Stimulated activated CD4-positive, alpha-beta T cell treated with anti-CD3 and anti-CD28 coated beads, TNF-alpha, amount 100 ng/mL, for 4 hours (primary cell): ENCODE data around the gene NUDT22.

Source experiments
- DNase-seq, 3 experiments: peaks; one replicate each; pipeline ENCODE4 v3.0.0-alpha.2; 2020; ENCODE audit warnings: low read depth in 3 of 3

The NUDT22 gene

DNA sequence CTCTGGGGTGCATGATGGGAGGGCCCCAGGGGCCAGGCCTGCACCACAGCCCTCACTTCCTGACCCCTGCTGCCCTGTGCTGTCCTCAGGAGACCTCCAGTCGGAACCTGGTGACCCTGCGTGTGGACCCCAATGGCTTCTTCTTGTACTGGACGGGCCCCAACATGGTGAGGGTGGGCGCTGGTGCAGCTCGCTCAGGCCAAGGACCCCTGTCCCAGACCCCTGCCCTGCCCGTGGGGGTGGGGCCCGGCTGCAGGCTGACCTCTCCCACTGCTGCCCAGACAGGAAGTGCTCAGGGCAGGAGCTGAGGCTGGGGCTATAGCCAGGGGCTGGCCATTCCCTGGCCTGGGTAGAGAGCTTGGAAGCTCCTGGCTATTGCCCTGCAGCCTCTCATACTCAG is 28.3 kb downstream of the NUDT22 start:
- DNase-seq = no peak

DNA sequence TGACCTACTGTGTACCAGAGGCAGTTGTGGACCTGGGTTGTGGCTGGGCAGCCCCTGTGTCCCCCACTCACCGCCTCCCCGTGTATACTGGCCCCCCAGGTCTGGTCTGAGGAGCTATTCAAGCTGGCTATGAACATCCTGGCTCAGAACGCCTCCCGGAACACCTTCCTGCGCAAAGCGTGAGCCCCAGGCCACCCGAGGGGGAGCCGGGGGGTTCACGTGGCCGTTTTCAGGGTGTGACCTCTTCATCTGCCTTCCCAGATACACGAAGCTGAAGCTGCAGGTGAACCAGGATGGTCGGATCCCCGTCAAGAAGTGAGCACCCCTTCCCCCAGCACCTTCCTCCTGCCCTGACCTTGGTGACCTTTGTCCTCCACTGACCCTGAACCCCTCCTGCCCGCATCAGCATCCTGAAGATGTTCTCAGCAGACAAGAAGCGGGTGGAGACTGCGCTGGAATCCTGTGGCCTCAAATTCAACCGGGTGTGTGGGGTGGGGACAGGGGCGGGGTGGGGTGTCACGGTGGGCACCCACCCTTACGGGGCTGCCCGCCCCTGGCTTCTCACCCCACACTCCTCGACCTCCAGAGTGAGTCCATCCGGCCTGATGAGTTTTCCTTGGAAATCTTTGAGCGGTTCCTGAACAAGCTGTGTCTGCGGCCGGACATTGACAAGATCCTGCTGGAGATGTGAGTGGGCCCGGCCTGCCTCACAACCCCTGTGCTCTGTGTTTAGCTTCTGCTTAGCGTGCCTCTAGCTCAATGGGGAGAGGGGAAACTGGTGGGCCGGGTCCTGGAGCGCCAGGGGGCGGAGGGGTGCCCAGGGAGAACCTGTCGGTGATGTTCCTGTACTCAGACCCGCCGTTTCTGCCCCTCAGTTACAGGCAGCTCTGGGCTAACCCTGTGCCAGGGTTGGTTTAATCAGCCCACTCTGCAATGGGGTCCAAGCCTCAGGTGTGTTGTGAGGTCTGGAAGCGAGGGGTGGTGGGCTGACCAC is 29.4 kb downstream of the NUDT22 start:
- no peak for DNase-seq

DNA sequence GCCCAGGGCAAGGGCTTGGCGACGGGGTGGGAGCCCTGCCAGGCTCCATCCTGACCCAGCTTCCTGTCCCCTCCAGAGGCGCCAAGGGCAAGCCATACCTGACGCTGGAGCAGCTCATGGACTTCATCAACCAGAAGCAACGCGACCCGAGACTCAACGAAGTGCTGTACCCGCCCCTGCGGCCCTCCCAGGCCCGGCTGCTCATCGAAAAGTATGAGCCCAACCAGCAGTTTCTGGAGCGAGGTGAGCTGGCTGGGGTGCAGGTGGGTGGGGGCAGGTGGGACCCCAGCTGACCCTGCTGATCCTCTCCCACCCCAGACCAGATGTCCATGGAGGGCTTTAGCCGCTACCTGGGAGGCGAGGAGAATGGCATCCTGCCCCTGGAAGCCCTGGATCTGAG is 30.2 kb downstream of the NUDT22 start:
- no peak for DNase-seq

DNA sequence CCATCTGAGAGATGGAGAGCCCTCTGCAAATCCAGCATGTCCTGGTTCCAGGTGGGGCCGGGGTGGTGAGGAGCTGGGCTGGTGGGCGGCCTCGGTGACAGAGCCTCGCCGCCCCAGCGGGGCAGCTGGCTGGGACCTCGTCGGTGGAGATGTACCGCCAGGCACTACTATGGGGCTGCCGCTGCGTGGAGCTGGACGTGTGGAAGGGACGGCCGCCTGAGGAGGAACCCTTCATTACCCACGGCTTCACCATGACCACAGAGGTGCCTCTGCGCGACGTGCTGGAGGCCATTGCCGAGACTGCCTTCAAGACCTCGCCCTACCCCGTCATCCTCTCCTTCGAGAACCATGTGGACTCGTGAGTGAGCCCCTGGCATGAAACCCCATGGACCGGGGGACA is 32.3 kb downstream of the NUDT22 start:
- DNase-seq = no peak

DNA sequence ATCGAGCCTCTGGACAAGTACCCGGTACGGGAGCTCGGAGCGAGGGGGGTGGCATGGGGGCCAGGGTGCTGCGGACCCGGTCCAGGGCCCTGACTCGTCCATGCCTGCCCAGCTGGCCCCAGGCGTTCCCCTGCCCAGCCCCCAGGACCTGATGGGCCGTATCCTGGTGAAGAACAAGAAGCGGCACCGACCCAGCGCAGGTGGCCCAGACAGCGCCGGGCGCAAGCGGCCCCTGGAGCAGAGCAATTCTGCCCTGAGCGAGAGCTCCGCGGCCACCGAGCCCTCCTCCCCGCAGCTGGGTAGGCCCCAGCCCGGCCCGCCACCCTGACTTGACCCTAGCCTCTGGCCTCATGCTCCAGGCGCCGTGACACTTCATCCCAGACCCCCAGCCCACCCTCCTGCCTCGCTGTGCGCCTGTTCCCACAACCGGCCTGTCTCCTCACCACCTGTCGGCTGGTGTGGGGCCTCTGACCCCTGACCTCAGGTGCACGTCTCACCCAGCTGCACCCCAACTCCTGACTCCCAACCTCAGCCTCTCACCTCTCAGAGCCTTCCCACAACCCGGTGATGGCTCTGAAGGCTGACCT is 33.0 kb downstream of the NUDT22 start:
- DNase-seq = no peak

DNA sequence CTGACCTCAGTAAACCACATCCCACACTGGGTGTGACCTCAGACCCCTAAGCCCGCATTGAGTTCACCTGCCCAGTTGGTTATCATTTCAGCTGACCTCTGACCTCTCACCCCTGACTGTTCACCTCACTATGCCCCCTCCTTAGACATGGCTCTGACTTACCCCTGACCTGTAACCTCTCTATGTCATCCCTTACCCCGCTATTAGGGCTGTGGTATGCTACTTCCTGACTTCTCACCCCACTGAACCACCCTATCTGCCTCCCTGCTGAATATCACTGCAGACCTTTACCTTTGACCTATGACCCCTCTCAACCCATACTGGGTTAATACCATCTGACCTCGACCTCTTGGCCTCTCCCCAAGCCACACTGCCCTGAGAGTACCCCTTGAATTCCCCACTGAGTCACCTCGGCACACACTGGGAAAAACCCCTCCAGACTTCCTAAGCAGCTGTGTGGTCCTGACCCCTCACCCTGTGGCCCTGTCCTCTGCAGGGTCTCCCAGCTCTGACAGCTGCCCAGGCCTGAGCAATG is 33.5 kb downstream of the NUDT22 start:
- DNase-seq = no peak

DNA sequence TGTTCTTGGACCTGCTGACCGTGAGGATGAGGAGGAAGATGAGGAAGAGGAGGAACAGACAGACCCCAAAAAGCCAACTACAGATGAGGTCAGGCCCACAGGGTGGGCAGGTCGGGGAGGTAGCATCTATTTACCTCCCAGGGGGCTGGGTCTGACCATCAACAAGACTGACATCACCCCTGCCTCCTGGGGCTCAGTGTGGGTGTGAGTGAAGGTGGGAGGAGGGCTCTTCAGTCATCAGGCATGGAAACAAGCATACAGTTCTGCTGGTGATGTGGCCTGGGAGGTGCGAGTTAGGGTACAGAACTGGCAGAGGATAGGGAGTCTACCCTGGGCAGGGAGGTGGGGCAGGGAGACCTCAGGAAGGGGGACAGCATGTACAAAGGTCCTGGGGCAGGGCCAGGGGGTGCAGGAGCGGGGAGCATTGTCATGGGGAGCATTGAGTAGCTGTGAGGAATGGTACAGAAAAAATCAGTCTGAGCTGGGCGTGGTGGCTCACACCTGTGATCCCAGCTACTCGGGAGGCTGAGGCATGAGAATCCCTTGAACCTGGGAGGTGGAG is 34.2 kb downstream of the NUDT22 start:
- no peak for DNase-seq

DNA sequence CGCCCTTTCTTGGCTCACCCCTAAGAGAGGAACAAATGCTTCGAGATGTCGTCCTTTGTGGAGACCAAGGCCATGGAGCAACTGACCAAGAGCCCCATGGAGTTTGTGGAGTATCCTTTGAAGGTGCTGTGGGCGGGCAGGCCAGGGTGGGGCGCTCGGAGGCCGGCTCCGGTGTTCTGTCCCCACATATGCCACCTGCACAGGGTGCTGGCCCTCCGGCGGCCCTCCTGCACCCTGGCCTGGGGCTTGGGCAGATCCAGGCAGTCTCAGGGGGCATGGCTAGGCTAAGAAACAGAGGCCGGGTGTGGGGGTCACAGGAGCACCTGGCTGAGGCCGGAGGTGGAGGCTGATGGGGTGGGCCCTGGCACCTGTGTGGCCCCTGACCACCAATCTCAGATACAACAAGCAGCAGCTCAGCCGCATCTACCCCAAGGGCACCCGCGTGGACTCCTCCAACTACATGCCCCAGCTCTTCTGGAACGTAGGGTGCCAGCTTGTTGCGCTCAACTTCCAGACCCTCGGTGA is 35.5 kb downstream of the NUDT22 start:
- no peak for DNase-seq

DNA sequence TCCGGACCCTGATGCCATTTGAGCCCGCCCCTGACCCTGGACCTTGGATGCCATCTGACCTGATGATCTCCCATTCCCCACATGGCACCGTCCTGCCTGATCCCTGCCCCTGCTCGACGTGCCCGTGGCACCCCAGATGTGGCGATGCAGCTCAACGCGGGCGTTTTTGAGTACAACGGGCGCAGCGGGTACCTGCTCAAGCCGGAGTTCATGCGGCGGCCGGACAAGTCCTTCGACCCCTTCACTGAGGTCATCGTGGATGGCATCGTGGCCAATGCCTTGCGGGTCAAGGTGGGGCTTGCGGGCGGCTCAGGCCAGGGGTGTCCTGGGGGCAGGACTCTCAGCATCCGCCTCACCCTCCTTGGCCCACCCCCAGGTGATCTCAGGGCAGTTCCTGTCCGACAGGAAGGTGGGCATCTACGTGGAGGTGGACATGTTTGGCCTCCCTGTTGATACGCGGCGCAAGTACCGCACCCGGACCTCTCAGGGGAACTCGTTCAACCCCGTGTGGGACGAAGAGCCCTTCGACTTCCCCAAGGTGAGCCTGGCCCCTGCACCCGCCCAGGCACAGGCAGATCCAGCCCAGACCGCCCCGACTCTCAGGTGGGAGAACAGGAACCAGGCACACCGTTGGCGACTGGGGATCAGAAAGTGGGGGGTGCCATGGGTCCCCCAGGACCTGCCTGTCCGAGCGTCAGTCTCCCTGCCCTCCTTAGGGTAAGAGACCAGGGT is 36.4 kb downstream of the NUDT22 start:
- DNase-seq = no peak

DNA sequence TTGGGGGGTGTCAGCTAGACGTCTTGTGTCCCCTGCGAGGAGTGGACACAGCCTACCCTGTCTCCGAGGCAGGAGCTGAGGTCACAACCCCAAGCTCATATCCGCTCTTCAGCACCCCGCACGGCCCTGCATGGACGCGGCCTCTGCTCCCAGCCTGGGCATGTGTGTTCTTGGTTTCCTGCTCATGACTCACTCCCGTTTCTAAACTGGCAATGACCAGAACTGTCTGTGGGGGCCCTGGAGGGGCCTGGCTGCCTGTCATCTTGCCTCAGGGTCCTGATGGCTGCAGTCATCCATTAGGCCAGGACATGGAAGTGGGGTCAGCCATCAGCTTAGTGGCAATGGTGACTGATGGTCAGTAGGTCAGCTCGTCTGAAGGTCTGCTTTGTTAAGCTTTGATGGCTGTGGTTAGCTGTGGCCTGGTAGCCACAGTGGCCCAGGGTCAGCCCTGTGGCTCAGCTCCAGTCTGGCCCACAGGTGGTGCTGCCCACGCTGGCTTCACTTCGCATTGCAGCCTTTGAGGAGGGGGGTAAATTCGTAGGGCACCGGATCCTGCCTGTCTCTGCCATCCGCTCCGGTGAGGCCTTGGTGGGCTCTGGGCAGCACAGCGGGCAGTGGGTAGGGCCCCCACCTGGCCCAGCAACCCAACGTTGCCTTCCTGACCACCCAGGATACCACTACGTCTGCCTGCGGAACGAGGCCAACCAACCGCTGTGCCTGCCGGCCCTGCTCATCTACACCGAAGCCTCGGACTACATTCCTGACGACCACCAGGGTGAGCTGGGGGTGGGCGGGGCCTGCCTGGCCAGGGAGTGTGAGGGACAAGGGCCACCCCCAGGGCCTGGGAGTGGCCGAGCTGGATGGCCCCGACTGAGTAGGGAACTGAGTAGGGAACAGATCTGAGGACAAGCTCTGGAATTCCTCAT is 37.2 kb downstream of the NUDT22 start:
- no peak for DNase-seq

DNA sequence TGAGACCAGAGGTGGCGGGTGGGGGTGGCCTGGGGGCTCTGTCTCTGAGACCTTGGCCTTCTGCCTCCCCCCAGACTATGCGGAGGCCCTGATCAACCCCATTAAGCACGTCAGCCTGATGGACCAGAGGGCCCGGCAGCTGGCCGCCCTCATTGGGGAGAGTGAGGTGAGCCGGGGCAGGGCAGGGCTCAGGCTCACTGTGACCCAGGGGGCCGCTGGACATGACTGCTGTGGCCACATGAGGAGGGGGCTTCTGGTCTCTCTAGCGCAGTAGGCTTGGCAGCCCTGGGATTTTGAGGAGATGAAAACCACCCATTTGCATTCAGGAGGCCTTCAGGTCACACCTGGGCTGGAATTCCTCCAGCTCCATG is 37.9 kb downstream of the NUDT22 start:
- DNase-seq = no peak

DNA sequence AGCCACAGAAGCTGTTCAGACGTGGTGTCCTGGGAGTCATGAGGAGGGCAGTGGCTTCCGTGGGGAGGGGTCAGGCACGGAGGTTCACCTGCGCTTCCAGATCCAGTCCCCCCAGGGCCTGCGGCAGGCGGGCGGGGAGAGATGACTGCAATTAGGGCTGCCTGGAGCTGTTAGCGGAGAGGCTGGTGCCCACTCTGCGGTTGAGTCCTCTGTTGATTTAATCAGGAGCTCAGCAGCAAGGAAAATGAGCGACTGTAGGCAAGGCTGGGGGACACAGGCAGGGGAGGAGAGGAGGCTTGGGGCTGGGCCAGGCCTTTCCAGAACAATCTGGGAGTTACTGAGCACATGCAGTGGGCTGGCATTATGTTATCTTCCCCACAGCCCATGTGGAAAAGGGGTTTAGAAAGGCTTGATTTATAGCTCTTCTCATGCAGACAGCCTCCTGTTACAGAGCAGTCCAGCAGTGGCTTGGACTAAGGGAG is 38.3 kb downstream of the NUDT22 start:
- DNase-seq = no peak

DNA sequence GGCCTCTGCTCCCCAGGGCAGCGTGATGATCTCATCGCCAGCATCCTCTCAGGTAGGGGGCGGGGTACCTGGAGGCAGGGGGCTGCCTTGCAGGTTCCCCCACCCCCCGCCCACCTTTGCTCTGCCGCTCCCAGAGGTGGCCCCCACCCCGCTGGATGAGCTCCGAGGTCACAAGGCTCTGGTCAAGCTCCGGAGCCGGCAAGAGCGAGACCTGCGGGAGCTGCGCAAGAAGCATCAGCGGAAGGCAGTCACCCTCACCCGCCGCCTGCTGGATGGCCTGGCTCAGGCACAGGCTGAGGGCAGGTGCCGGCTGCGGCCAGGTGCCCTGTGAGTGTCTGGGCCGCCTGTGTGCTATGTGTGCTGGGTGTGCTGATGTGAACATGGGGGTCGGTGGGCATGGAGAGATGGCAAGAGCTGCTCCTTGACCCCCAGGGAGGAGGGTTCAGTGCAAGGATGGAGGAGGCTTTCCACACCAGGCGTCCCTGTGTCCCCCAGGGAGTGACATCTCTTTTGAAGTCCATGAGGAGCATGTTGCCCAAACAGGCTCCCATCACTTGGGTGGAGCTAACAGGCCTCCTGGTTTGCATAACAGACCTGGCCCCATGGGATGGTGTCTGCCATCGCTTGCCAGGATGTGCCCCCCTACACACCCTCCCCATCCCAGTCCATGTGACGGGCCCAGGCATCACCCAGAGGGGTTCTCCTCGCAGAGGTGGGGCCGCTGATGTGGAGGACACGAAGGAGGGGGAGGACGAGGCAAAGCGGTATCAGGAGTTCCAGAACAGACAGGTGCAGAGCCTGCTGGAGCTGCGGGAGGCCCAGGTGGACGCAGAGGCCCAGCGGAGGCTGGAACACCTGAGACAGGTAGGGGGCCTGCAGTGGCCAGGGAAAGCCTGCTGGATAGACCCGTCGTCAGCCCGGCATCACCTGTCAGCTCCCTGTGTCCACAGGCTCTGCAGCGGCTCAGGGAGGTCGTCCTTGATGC is 39.4 kb downstream of the NUDT22 start:
- DNase-seq = no peak

DNA sequence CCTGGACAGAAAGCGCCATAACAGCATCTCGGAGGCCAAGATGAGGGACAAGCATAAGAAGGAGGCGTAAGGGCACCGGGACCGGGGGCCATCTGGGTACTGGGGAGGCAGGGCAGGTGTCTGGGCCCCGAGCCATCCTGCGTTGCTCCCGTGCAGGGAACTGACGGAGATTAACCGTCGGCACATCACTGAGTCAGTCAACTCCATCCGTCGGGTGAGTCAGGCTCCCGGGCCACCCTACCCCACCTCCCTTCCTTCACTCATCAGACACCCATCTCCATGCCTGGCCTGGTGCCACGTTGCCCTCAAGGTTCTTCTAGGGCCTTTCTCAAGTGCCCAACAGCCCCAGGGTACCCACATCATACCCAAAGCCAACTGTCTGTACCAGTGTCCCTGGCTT is 40.3 kb downstream of the NUDT22 start:
- no peak for DNase-seq

DNA sequence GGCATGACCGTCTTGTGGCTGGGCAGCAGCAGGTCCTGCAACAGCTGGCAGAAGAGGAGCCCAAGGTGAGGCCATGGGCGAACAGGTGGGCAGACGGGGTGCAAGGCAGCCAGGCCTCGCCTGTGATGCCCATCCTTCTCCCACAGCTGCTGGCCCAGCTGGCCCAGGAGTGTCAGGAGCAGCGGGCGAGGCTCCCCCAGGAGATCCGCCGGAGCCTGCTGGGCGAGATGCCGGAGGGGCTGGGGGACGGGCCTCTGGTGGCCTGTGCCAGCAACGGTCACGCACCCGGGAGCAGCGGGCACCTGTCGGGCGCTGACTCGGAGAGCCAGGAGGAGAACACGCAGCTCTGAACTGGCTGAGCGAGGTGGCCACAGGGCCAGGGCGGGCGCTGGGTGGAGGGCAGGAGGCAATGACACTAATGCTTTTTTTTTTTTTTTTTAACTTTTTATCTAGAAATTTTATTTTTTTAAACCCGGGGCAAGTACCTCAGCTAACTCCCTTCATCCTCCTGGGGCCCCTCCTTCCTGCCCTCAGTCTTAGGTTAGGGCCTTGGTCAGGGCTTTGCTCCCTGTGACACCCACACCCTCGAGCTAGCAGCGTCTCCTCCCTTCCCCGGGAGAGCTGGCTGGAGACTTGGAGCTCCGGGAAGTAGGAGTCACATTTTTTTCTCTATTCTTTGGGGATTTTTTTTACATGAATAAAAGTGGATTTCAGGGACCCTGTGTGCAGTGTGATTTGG is 41.3 kb downstream of the NUDT22 start:
- no peak for DNase-seq

DNA sequence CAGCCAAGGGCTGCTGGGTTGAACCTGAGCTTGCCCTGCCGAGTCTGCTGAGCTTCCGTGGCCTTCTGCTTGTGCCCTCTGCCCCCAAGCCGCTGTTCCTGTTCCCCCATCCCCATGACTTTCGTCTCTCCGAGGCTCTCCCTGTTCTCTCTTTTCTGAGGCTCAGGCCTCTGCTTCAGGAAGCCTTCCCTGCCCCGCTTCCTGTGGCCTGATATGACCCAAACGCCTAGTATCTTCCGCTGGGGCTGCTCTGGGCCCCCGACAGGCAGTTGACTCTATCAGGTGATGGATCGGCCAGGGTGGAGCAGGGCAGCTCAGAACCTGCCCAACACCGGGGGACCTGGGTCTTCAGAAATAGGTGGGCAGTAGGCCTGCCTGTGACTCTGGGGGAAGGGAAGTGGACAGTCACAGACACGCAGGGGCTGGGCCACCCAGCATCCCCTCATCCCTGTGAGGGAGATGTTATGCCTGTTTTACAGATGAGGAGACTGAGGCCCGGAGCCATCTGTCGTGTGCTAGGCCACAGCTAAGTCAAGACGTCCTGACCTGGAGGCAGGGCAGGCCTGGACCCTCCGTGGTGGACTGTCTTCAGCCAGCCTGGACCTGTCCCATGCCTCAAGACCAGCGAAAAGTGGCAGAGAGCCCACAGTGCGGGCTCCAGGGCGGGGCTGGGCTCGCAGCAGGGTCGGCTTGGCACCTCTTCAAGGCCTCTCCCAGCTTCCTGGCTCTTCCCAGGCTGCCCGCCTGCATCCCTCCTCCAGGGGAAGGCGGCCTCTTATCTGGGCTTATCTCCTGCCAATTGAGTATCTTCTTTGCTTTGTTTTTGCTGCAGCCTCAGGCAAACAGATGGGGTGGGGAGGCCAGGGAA is 42.2 kb downstream of the NUDT22 start:
- DNase-seq = no peak

DNA sequence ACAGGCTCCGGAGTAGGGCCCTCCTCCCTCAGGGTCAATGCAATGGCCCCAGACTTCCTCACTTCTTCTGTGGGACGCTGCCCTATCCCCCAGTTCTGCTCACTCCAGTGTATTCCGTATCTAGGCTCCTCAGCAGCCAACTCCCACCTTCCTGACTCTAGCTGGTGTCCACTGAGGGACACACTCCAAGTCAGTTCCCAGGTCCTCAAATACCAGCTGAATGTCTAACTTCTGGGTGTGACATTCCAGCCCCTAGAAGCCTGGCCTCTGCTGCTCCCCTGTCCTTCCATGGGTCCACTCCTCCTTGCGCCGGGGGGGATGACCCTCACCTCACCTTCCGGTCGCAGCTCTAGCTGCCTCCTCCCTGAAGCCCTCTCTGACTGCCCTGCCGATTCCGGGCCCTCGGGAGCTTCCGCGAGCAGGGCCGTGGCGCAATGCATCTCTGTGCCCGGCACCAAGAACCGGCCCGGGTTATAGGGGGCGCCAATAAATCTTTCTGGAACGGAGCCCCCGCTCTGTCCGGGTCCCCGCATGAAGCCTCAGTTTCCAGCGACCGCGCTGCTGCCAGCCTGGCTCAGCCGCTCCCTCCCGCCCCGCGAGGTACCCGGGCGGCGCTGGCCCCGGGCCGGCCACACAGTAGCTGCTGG is 42.9 kb downstream of the NUDT22 start:
- DNase-seq = no peak
